ENCODE data around the gene MED16. TPM values are rescaled to one million over a fixed set of nuclear protein-coding genes. Genes with fewer than 3 reads are reported as not detected.

The MED16 gene
- total RNA-seq, 1 donor from 2014 or later = 46.1 TPM

GRCh38 chr19:871446-872265 is 21.3 kb downstream of the MED16 start:
- Histone ChIP-seq H3K27me3 (ENCODE audit: low read depth) (no peaks in the 10 kb centered on the region), H3K36me3 (peaks cover 40% of the 10 kb centered on the region), H3K4me3 (peak overlapping the region; percentile 37), H3K9me3 (no peaks in the 10 kb centered on the region), H3K27ac (peak overlapping the region; percentile 88), H3K4me1 (peaks cover 25% of the 10 kb centered on the region)
- TF ChIP-seq CTCF (IDR thresholded peaks at IDR 0.05) = no peak
- ATAC-seq (peak in 1 of 2 donors; percentile 5), DNase-seq (no peak)
- intact Hi-C loops (cut with DNase I) = no loop called here

DNA sequence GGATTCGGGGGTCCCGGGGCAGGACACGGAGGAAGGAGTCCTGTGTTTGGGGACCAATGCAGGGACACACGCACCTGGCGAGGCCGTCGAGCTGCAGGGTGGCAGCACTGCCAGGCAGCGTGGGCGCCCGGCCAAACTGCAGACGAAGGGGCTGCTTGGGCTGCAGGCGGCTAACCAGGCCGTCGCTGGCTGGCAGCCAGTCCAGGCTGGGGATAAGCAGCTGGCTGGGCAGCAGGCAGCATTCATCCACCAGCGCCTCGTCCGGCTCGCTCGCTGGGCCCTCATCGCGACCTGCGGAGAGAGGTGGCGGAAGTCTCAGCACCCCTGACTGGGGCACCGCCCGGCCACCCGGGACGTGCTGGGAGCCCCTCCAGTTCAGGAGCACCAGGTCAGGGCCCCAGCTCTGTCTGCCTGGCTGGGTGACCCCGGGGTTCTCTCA is 22.0 kb downstream of the MED16 start:
- H3K27ac ChIP-seq = peak overlapping the region; percentile 39
- intact Hi-C loops (cut with DNase I) = no loop called here
- H3K9me3 ChIP-seq = no peaks in the 10 kb centered on the region
- DNase-seq = no peak
- H3K36me3 ChIP-seq = peaks cover 33% of the 10 kb centered on the region
- no peaks in the 10 kb centered on the region for H3K27me3 ChIP-seq (ENCODE audit: low read depth)
- peaks cover 25% of the 10 kb centered on the region for H3K4me1 ChIP-seq
- TF ChIP-seq CTCF (IDR thresholded peaks at IDR 0.05) = no peak
- peak in 1 of 2 donors; percentile 0 for ATAC-seq
- H3K4me3 ChIP-seq = no peak overlapping the region

GRCh38 chr19:870314-870713 is 22.7 kb downstream of the MED16 start:
- no peak for TF ChIP-seq CTCF (IDR thresholded peaks at IDR 0.05)
- Histone ChIP-seq H3K27ac (peak overlapping the region; percentile 62), H3K27me3 (ENCODE audit: low read depth) (no peaks in the 10 kb centered on the region), H3K4me3 (no peak overlapping the region), H3K4me1 (peaks cover 25% of the 10 kb centered on the region), H3K9me3 (no peaks in the 10 kb centered on the region), H3K36me3 (peaks cover 28% of the 10 kb centered on the region)
- DNase-seq = no peak
- no peak for ATAC-seq
- intact Hi-C loops (cut with DNase I) = no loop called here

- Histone ChIP-seq H3K4me3 (no peak overlapping the region), H3K27me3 (ENCODE audit: low read depth) (no peaks in the 10 kb centered on the region), H3K36me3 (peaks cover 23% of the 10 kb centered on the region), H3K9me3 (no peaks in the 10 kb centered on the region), H3K4me1 (peaks cover 25% of the 10 kb centered on the region), H3K27ac (peak overlapping the region; percentile 62)
- DNase-seq (no peak), ATAC-seq (peak; percentile 21 to 32)
- intact Hi-C loops (cut with DNase I) = no loop called here
- no peak for TF ChIP-seq CTCF (IDR thresholded peaks at IDR 0.05)
These were observed 23.5 kb downstream of the MED16 start for GRCh38 chr19:869245-870177.

DNA sequence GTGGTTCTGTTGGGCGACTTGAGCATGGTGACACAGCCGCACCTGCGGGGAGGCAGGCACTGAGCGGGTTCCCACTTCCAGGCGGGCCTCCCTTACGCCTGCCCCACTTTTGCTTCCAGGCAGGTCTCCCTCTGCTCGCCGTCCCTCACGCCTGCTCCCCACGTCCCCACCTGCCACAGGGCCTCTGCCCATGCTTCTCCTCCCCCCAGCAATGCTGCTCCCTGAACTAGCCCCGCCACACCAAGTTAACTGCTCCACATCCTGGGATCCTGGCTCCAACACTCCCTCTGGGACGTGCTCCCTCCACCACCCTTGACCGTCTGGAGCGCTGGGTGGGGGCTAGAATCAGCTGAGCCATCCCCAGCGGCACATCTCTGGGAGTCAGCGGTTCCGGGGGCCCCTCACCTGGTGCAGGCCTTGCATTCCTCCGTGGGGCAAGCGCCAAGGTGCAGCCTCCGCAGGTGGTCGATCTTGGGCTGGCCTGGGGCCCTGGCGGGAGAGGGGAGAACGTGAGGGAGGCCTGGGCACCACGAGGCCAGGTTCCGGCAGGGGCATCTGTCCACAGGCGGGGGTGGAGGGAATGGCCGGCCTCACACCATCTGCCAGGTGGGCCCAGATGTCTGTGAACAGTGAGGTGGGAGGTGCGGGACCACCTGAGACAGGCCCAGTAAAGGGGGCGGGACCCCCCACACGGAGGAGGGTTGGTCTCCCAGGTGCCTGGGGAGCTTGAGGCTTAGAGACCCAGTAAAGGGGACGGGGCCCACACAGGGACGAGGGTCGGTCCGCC is 24.3 kb downstream of the MED16 start:
- no peaks in the 10 kb centered on the region for H3K27me3 ChIP-seq (ENCODE audit: low read depth)
- no peak for TF ChIP-seq CTCF (IDR thresholded peaks at IDR 0.05)
- no peaks in the 10 kb centered on the region for H3K9me3 ChIP-seq
- peak overlapping the region; percentile 62 for H3K27ac ChIP-seq
- no peak for ATAC-seq
- no peak for DNase-seq
- H3K4me1 ChIP-seq = peaks cover 31% of the 10 kb centered on the region
- peaks cover 20% of the 10 kb centered on the region for H3K36me3 ChIP-seq
- intact Hi-C loops (cut with DNase I) = no loop called here
- no peak overlapping the region for H3K4me3 ChIP-seq
